Common myeloid progenitor, CD34-positive (primary cell): ENCODE results near the gene MPST.

Experiments
- CTCF ChIA-PET: fragments of 350-600 bp; sonication (Branson Sonifier 250); formaldehyde crosslinking; loops from one replicate; lab custom pipeline; 2021; ENCODE audit warnings: antibody characterized with exemption; lab: Charles Lee
- POLR2A ChIA-PET: fragments of 350-600 bp; sonication (Branson Sonifier 250); formaldehyde crosslinking; loops from one replicate; lab custom pipeline; 2021; ENCODE audit warnings: antibody characterized with exemption; lab: Charles Lee
- DNase-seq, 3 donors: peaks; one replicate each; pipeline versions ENCODE4 v3.0.0 to v3.0.0-alpha.2; 2013
- H3K27ac ChIP-seq, 2 experiments: 1 replicate in 1 of 2; 2 replicates in 1 of 2; pipeline ENCODE4 v1.7.0; 2013; ENCODE audit warnings: inconsistent platforms in 2 of 2, low read length in 2 of 2, mild to moderate bottlenecking in 2 of 2, low read depth in 1 of 2, moderate library complexity in 1 of 2; ENCODE audit not compliant: severe bottlenecking in 2 of 2, insufficient read depth in 1 of 2, poor library complexity in 1 of 2
- H3K27me3 ChIP-seq, 5 experiments: replicated peaks in 2 of 5; 1 replicate in 3 of 5; 2 replicates in 2 of 5; pipeline versions ENCODE4 v1.6.1 to v1.7.0; 2013; ENCODE audit warnings: low read length in 4 of 5, mild to moderate bottlenecking in 2 of 5, moderate library complexity in 2 of 5, inconsistent platforms in 1 of 5; ENCODE audit not compliant: insufficient read depth in 5 of 5, control insufficient read depth in 4 of 5
- H3K36me3 ChIP-seq, 4 experiments: 1 replicate in 2 of 4; 2 replicates in 2 of 4; pipeline versions ENCODE4 v1.6.1 to v1.7.0; 2013; ENCODE audit warnings: low read length in 3 of 4, control low read depth in 1 of 4, mild to moderate bottlenecking in 1 of 4; ENCODE audit not compliant: control insufficient read depth in 4 of 4, insufficient read depth in 4 of 4
- H3K4me1 ChIP-seq, 4 experiments: 1 replicate in 3 of 4; 2 replicates in 1 of 4; pipeline versions ENCODE4 v1.6.1 to v1.7.1; 2013; ENCODE audit warnings: low read length in 3 of 4, mild to moderate bottlenecking in 3 of 4, control low read depth in 1 of 4, inconsistent platforms in 1 of 4, moderate library complexity in 1 of 4; ENCODE audit not compliant: control insufficient read depth in 4 of 4, insufficient read depth in 4 of 4; ENCODE audit errors: control extremely low read depth in 1 of 4
- H3K4me3 ChIP-seq, 7 experiments: 1 replicate in 4 of 7; 2 replicates in 3 of 7; pipeline versions ENCODE4 v1.5.1 to v1.7.0; 2013; ENCODE audit warnings: mild to moderate bottlenecking in 7 of 7, low read length in 6 of 7, moderate library complexity in 6 of 7, inconsistent platforms in 2 of 7, low read depth in 2 of 7, control low read depth in 1 of 7; ENCODE audit not compliant: insufficient read depth in 4 of 7, control insufficient read depth in 1 of 7; ENCODE audit errors: extremely low read depth in 1 of 7
- H3K9me3 ChIP-seq, 5 experiments: 1 replicate in 4 of 5; 2 replicates in 1 of 5; pipeline versions ENCODE4 v1.6.1 to v1.7.1; 2013; ENCODE audit warnings: low read length in 4 of 5, mild to moderate bottlenecking in 2 of 5, inconsistent platforms in 1 of 5, low read depth in 1 of 5, moderate library complexity in 1 of 5; ENCODE audit not compliant: control insufficient read depth in 4 of 5, insufficient read depth in 2 of 5; ENCODE audit errors: control extremely low read depth in 1 of 5
- WGBS: methylation state at CpG from one replicate; pipeline ENCODE4 v1.1.5; 2013; ENCODE audit not compliant: insufficient coverage; 5-methylcytosine and 5-hydroxymethylcytosine counted together

MPST gene

GRCh38 chr22:37054600-37055365, 35.2 kb downstream of the MPST start:
- Histone ChIP-seq H3K4me1 (peaks cover 0 to 13% (median 10%) of the 10 kb centered on the region in 4 experiments), H3K27ac (no peak overlapping the region), H3K9me3 (no peaks in the 10 kb centered on the region), H3K27me3 (no peaks in the 10 kb centered on the region), H3K4me3 (no peak overlapping the region), H3K36me3 (peaks cover 0 to 28% (median 5%) of the 10 kb centered on the region in 4 experiments)
- POLR2A ChIA-PET, result no interaction called here
- WGBS, result over 99% methylated on average over 14 of the region's 20 CpGs
- DNase-seq, result no peak
- CTCF ChIA-PET, result interaction anchor here (0.9 to 2.6 kb wide), 4 partner anchors 10 to 13 kb away, joined by 3 to 8 read pairs (median 4); no protein-coding TSS in a partner anchor

GRCh38 chr22:37056246-37056645, 36.7 kb downstream of the MPST start:
- no peaks in the 10 kb centered on the region for H3K9me3 ChIP-seq
- DNase-seq, result no peak
- no peak overlapping the region for H3K4me3 ChIP-seq
- no peak overlapping the region for H3K27ac ChIP-seq
- POLR2A ChIA-PET, result no interaction called here
- CTCF ChIA-PET, result interaction anchor here (1.4 to 2.6 kb wide), 2 partner anchors 8 to 11 kb away, joined by 5 to 8 read pairs; no protein-coding TSS in a partner anchor
- H3K4me1 ChIP-seq, result peaks cover 0 to 9% (median 6%) of the 10 kb centered on the region in 4 experiments
- WGBS, result 98% methylated on average over 13 of the region's 13 CpGs
- H3K36me3 ChIP-seq, result peaks cover 0 to 28% (median 5%) of the 10 kb centered on the region in 4 experiments
- H3K27me3 ChIP-seq, result no peaks in the 10 kb centered on the region

GRCh38 chr22:37057226-37057625, 37.7 kb downstream of the MPST start:
- Histone ChIP-seq H3K4me1 (peaks cover 0 to 4% (median 2%) of the 10 kb centered on the region in 4 experiments), H3K4me3 (no peak overlapping the region), H3K27ac (no peak overlapping the region), H3K27me3 (no peaks in the 10 kb centered on the region), H3K9me3 (no peaks in the 10 kb centered on the region), H3K36me3 (peaks cover 0 to 32% (median 5%) of the 10 kb centered on the region in 4 experiments)
- no peak for DNase-seq
- WGBS, result 85% methylated on average over 9 of the region's 9 CpGs
- ChIA-PET CTCF (interaction anchor here (0.7 kb wide), 1 partner anchor 111 kb away, joined by 3 read pairs; no protein-coding TSS in a partner anchor), POLR2A (no interaction called here)

GRCh38 chr22:37057796-37058510, 38.4 kb downstream of the MPST start:
- POLR2A ChIA-PET, result interaction anchor here (0.5 kb wide), 2 partner anchors 22 to 174 kb away, joined by 8 read pairs; no protein-coding TSS in a partner anchor
- WGBS, result over 99% methylated on average over 12 of the region's 12 CpGs
- CTCF ChIA-PET, result interaction anchor here (0.7 kb wide), 1 partner anchor 112 kb away, joined by 3 read pairs; no protein-coding TSS in a partner anchor
- Histone ChIP-seq H3K27ac (no peak overlapping the region), H3K27me3 (no peaks in the 10 kb centered on the region), H3K9me3 (no peaks in the 10 kb centered on the region), H3K4me3 (no peak overlapping the region), H3K4me1 (no peaks in the 10 kb centered on the region), H3K36me3 (peaks cover 0 to 32% (median 5%) of the 10 kb centered on the region in 4 experiments)
- no peak for DNase-seq

GRCh38 chr22:37058917-37059701, 39.6 kb downstream of the MPST start:
- ChIA-PET CTCF (interaction anchor here (0.7 to 0.9 kb wide), 2 partner anchors 62 to 140 kb away, joined by 3 read pairs; no protein-coding TSS in a partner anchor), POLR2A (interaction anchor here (0.5 kb wide), 1 partner anchor 175 kb away, joined by 8 read pairs; no protein-coding TSS in a partner anchor)
- 98% methylated on average over 23 of the region's 28 CpGs for WGBS

GRCh38 chr22:37059876-37060449, 40.4 kb downstream of the MPST start:
- 98% methylated on average over 6 of the region's 9 CpGs for WGBS
- ChIA-PET POLR2A (no interaction called here), CTCF (no interaction called here)
- no peak for DNase-seq
- no peak overlapping the region for H3K27ac ChIP-seq
- H3K4me3 ChIP-seq, result no peak overlapping the region
- H3K27me3 ChIP-seq, result no peaks in the 10 kb centered on the region
- H3K36me3 ChIP-seq, result peaks cover 0 to 30% (median 5%) of the 10 kb centered on the region in 4 experiments
- no peaks in the 10 kb centered on the region for H3K9me3 ChIP-seq
- peaks cover 0 to 2% (median 0%) of the 10 kb centered on the region in 4 experiments for H3K4me1 ChIP-seq

More at GRCh38 chr22:37058917-37059701, 39.6 kb downstream of the MPST start:
- H3K4me3 ChIP-seq, result no peak overlapping the region
- H3K27me3 ChIP-seq, result no peaks in the 10 kb centered on the region
- no peaks in the 10 kb centered on the region for H3K9me3 ChIP-seq
- no peak for DNase-seq
- peaks cover 0 to 2% (median 0%) of the 10 kb centered on the region in 4 experiments for H3K4me1 ChIP-seq
- peaks cover 0 to 30% (median 5%) of the 10 kb centered on the region in 4 experiments for H3K36me3 ChIP-seq
- H3K27ac ChIP-seq, result no peak overlapping the region
